Measurements from ENCODE around the gene EIF4ENIF1. TPM values are rescaled to one million over a fixed set of nuclear protein-coding genes. Genes with fewer than 3 reads are reported as not detected.

EIF4ENIF1 gene
- total and polyA plus RNA-seq, 9 of the 15 experiments (the other 6 are each of a cell fraction or from before 2014, with no cell fraction given): 2.5 to 24.9 (median 15.8) TPM

- TF ChIP-seq MLLT1 (IDR thresholded peaks at IDR 0.05): no peak
- TF ChIP-seq ADNP (tag; IDR thresholded peaks at IDR 0.05): no peak
- TF ChIP-seq TFAP4 (CRISPR knock-in tag; IDR thresholded peaks at IDR 0.05; ENCODE audit: borderline replicate concordance): peak; percentile 94
- no peak for TF ChIP-seq CBX1 (IDR thresholded peaks at IDR 0.05; ENCODE audit: low read depth)
- TF ChIP-seq GABPA (tag; conservative IDR thresholded peaks at IDR 0.05; ENCODE audit: low read depth): peak; percentile 87
- TF ChIP-seq ETV1 (tag; conservative IDR thresholded peaks at IDR 0.05; ENCODE audit: low read depth): peak; percentile 71
- no peak for TF ChIP-seq ZNF41 (CRISPR knock-in tag; conservative IDR thresholded peaks at IDR 0.05)
- no peak for TF ChIP-seq ZNF512 (tag; IDR thresholded peaks at IDR 0.05)
- TF ChIP-seq CREB1 (IDR thresholded peaks at IDR 0.05): no peak
- TF ChIP-seq CREB1 (CRISPR knock-in tag; IDR thresholded peaks at IDR 0.05): no peak
- peak; percentile 78 to 92 for TF ChIP-seq MNT (conservative IDR thresholded peaks at IDR 0.05)
- peak; percentile 92 for TF ChIP-seq HNRNPLL (IDR thresholded peaks at IDR 0.05; ENCODE audit: low read depth, low read length, poor library complexity, severe bottlenecking)
- peak; percentile 70 for TF ChIP-seq CTBP1 (IDR thresholded peaks at IDR 0.05; ENCODE audit: borderline replicate concordance)
- TF ChIP-seq ATF7 (IDR thresholded peaks at IDR 0.05): peak; percentile 72; the same call in 1 of the 2 replicates
- TF ChIP-seq HNRNPUL1 (IDR thresholded peaks at IDR 0.05; ENCODE audit: low read length): no peak
- TF ChIP-seq SMARCA4 (IDR thresholded peaks at IDR 0.05): no peak
- TF ChIP-seq MCM2 (IDR thresholded peaks at IDR 0.05; ENCODE audit: low read depth): no peak
- TF ChIP-seq POLR2AphosphoS5 (IDR thresholded peaks at IDR 0.05; ENCODE audit: control insufficient read depth, insufficient read depth, low read depth, low read length): peak; percentile 53; the same call in 1 of the 2 replicates
- TF ChIP-seq KLF10 (CRISPR knock-in tag; IDR thresholded peaks at IDR 0.05): no peak
- TF ChIP-seq CHD2 (IDR thresholded peaks at IDR 0.05; ENCODE audit: low read depth, low read length): peak; percentile 87
- no peak for TF ChIP-seq RAD21 (CRISPR knock-in tag; conservative IDR thresholded peaks at IDR 0.05 in 1 of 2, IDR thresholded peaks at IDR 0.05 in 1 of 2)
- no peak for TF ChIP-seq CHD4 (IDR thresholded peaks at IDR 0.05; ENCODE audit: insufficient read depth, insufficient replicate concordance, low read depth, low read length, poor library complexity, severe bottlenecking)
- TF ChIP-seq GTF2F1 (IDR thresholded peaks at IDR 0.05; ENCODE audit: low read depth, low read length): no peak
- TF ChIP-seq ZNF780A (CRISPR knock-in tag; IDR thresholded peaks at IDR 0.05): no peak
Measured at GRCh38 chr22:31496007-31496734, 6.5 kb upstream of the EIF4ENIF1 start, which contains the start of gene SFI1 (continued).
